HUDEP-2 (cell line): Measurements from ENCODE around the gene CCND2.
A peak's percentile ranks its signal among the peaks of the same experiment; 100 is the strongest.

Source experiments
- DNase-seq, 76 experiments: peaks; one replicate each; lab custom pipeline; 2025; ENCODE audit not compliant: unreplicated experiment in 76 of 76; lab: John Stamatoyannopoulos, UW

Gene CCND2

GRCh38 chr12:4275870-4276301 lies 2.3 kb downstream of the CCND2 start:
- DNase-seq, result no peak

GRCh38 chr12:4276524-4277204 lies 3.1 kb downstream of the CCND2 start:
- peak in 73 of 76 experiments; percentile 15 to 93 (median 74) for DNase-seq

- no peak for DNase-seq
Measured at GRCh38 chr12:4277205-4277543, 3.6 kb downstream of the CCND2 start.

GRCh38 chr12:4277857-4278256 lies 4.3 kb downstream of the CCND2 start:
- DNase-seq, result no peak

GRCh38 chr12:4278329-4279197 lies 5.0 kb downstream of the CCND2 start:
- DNase-seq, result no peak

GRCh38 chr12:4279198-4279690 lies 5.7 kb downstream of the CCND2 start:
- no peak for DNase-seq

GRCh38 chr12:4280351-4281163 lies 7.0 kb downstream of the CCND2 start:
- DNase-seq, result no peak

GRCh38 chr12:4281173-4281654 lies 7.7 kb downstream of the CCND2 start:
- DNase-seq, result no peak

- no peak for DNase-seq
Measured at GRCh38 chr12:4282103-4282891, 8.7 kb downstream of the CCND2 start.

GRCh38 chr12:4282892-4283511 lies 9.4 kb downstream of the CCND2 start:
- DNase-seq, result no peak

- DNase-seq, result no peak
Measured at GRCh38 chr12:4283512-4284255, 10.1 kb downstream of the CCND2 start.

- DNase-seq, result no peak
Measured at GRCh38 chr12:4284306-4284705, 10.7 kb downstream of the CCND2 start.

GRCh38 chr12:4285070-4285469 lies 11.5 kb downstream of the CCND2 start:
- no peak for DNase-seq

GRCh38 chr12:4286228-4286627 lies 12.7 kb downstream of the CCND2 start:
- no peak for DNase-seq

GRCh38 chr12:4286771-4287317 lies 13.3 kb downstream of the CCND2 start:
- no peak for DNase-seq

GRCh38 chr12:4287325-4288211 lies 14.0 kb downstream of the CCND2 start:
- DNase-seq, result no peak

- no peak for DNase-seq
Measured at GRCh38 chr12:4288296-4289131, 15.0 kb downstream of the CCND2 start.
